MM.1S (cell line): ENCODE data around the gene LONRF3.

ENCODE experiments used
- EZH2 ChIP-seq: fragments of 300-600 bp; sonication (generic); optimal IDR thresholded peaks from 2 replicates; pipeline ENCODE3; 2017; ENCODE audit warnings: low read depth, mild to moderate bottlenecking, antibody characterized with exemption, low read length, mixed read lengths
- EZH2phosphoT487 ChIP-seq: fragments of 300-600 bp; sonication (generic); IDR thresholded peaks from 2 replicates; pipeline ENCODE4 v1.6.1; 2018; ENCODE audit warnings: antibody characterized with exemption, low read length
- TF ChIP-seq, protein P1 (sequence below): fragments of 300-600 bp; sonication (generic); IDR thresholded peaks from 2 replicates; pipeline ENCODE4 v1.5.1; 2016; ENCODE audit warnings: antibody characterized with exemption, low read length, mixed read lengths

- TF ChIP-seq EZH2 (no peak), EZH2phosphoT487 (no peak)
- TF ChIP-seq, protein P1, sequence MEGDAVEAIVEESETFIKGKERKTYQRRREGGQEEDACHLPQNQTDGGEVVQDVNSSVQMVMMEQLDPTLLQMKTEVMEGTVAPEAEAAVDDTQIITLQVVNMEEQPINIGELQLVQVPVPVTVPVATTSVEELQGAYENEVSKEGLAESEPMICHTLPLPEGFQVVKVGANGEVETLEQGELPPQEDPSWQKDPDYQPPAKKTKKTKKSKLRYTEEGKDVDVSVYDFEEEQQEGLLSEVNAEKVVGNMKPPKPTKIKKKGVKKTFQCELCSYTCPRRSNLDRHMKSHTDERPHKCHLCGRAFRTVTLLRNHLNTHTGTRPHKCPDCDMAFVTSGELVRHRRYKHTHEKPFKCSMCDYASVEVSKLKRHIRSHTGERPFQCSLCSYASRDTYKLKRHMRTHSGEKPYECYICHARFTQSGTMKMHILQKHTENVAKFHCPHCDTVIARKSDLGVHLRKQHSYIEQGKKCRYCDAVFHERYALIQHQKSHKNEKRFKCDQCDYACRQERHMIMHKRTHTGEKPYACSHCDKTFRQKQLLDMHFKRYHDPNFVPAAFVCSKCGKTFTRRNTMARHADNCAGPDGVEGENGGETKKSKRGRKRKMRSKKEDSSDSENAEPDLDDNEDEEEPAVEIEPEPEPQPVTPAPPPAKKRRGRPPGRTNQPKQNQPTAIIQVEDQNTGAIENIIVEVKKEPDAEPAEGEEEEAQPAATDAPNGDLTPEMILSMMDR: peak; percentile 71
Observed at GRCh38 chrX:119008110-119008744, 33.8 kb downstream of the LONRF3 start.
